ENCODE measurements around the gene PSMB5.

- TF ChIP-seq ELF4 (IDR thresholded peaks at IDR 0.05): no peak
- no peak for TF ChIP-seq HDGF (IDR thresholded peaks at IDR 0.05; ENCODE audit: borderline replicate concordance)
- TF ChIP-seq FOXA1 (IDR thresholded peaks at IDR 0.05): no peak
- TF ChIP-seq PKNOX1 (IDR thresholded peaks at IDR 0.05): no peak
- TF ChIP-seq SP1 (IDR thresholded peaks at IDR 0.05): no peak
- TF ChIP-seq ARNT (IDR thresholded peaks at IDR 0.05): no peak
Observed at GRCh38 chr14:22977434-22977683, 57.3 kb downstream of the PSMB5 start.
